NT2/D1 (cell line): ENCODE data around the gene NSD2.

ENCODE experiments used
- DNase-seq: peaks from one replicate; pipeline ENCODE4 v3.0.0-alpha.2; 2011; ENCODE audit warnings: low read depth, low spot score
- H3K27me3 ChIP-seq: 2 replicates; pipeline ENCODE4 v1.6.0; 2011; ENCODE audit warnings: mild to moderate bottlenecking; ENCODE audit not compliant: insufficient read length, insufficient read depth
- H3K36me3 ChIP-seq: 2 replicates; pipeline ENCODE4 v1.6.1; 2011; ENCODE audit warnings: mild to moderate bottlenecking, low read length, mixed read lengths; ENCODE audit not compliant: insufficient read depth, insufficient read length
- H3K4me1 ChIP-seq: 2 replicates; pipeline ENCODE4 v1.5.1; 2011; ENCODE audit not compliant: insufficient read depth, insufficient read length
- H3K4me3 ChIP-seq: 2 replicates; pipeline ENCODE4 v1.5.1; 2011; ENCODE audit warnings: low read depth; ENCODE audit not compliant: insufficient read length
- H3K9ac ChIP-seq: 2 replicates; pipeline ENCODE4 v1.6.0; 2011; ENCODE audit warnings: low read depth; ENCODE audit not compliant: insufficient read length
- H3K9me3 ChIP-seq: 2 replicates; pipeline ENCODE4 v1.5.1; 2011; ENCODE audit warnings: mild to moderate bottlenecking, low read length; ENCODE audit not compliant: insufficient read depth
- SUZ12 ChIP-seq: IDR thresholded peaks from 2 replicates; pipeline ENCODE4 v1.6.1; 2011; ENCODE audit not compliant: insufficient read length, insufficient read depth; ENCODE audit errors: extremely low read depth
- YY1 ChIP-seq: IDR thresholded peaks from 2 replicates; pipeline ENCODE4 v1.6.1; 2011; ENCODE audit not compliant: insufficient read length, insufficient read depth
- ZNF274 ChIP-seq: IDR thresholded peaks from 2 replicates; pipeline ENCODE4 v1.6.1; 2011; ENCODE audit warnings: mild to moderate bottlenecking, low read depth, low read length

The NSD2 gene

GRCh38 chr4:1862055-1862911, 8.9 kb upstream of the NSD2 start:
- H3K4me3 ChIP-seq, result no peak overlapping the region
- peaks cover 17% of the 10 kb centered on the region for H3K27me3 ChIP-seq
- H3K36me3 ChIP-seq, result peaks cover 9% of the 10 kb centered on the region
- TF ChIP-seq ZNF274 (no peak), YY1 (no peak), SUZ12 (no peak)
- no peak overlapping the region for H3K9ac ChIP-seq
- no peak for DNase-seq
- no peaks in the 10 kb centered on the region for H3K9me3 ChIP-seq
- H3K4me1 ChIP-seq, result peaks cover 25% of the 10 kb centered on the region

GRCh38 chr4:1862961-1863296, 8.3 kb upstream of the NSD2 start:
- peaks cover 5% of the 10 kb centered on the region for H3K36me3 ChIP-seq
- TF ChIP-seq YY1, result no peak
- no peak for TF ChIP-seq ZNF274
- TF ChIP-seq SUZ12, result no peak
- H3K27me3 ChIP-seq, result peaks cover 11% of the 10 kb centered on the region
- H3K9ac ChIP-seq, result no peak overlapping the region
- H3K4me3 ChIP-seq, result no peak overlapping the region
- H3K9me3 ChIP-seq, result no peaks in the 10 kb centered on the region
- no peak for DNase-seq
- peaks cover 18% of the 10 kb centered on the region for H3K4me1 ChIP-seq

GRCh38 chr4:1863297-1864033, 7.7 kb upstream of the NSD2 start:
- Histone ChIP-seq H3K9me3 (no peaks in the 10 kb centered on the region), H3K4me1 (peaks cover 16% of the 10 kb centered on the region), H3K9ac (no peak overlapping the region), H3K36me3 (no peaks in the 10 kb centered on the region), H3K4me3 (no peak overlapping the region), H3K27me3 (peaks cover 8% of the 10 kb centered on the region)
- DNase-seq, result no peak
- no peak for TF ChIP-seq SUZ12
- TF ChIP-seq ZNF274, result no peak
- no peak for TF ChIP-seq YY1

GRCh38 chr4:1864076-1865008, 6.9 kb upstream of the NSD2 start:
- no peaks in the 10 kb centered on the region for H3K9me3 ChIP-seq
- peaks cover 8% of the 10 kb centered on the region for H3K27me3 ChIP-seq
- H3K4me3 ChIP-seq, result no peak overlapping the region
- no peak for DNase-seq
- no peaks in the 10 kb centered on the region for H3K36me3 ChIP-seq
- H3K4me1 ChIP-seq, result peaks cover 16% of the 10 kb centered on the region
- H3K9ac ChIP-seq, result no peak overlapping the region
- TF ChIP-seq ZNF274 (no peak), SUZ12 (no peak), YY1 (no peak)

- H3K4me1 ChIP-seq, result peaks cover 16% of the 10 kb centered on the region
- H3K27me3 ChIP-seq, result peaks cover under 1% of the 10 kb centered on the region
- H3K9me3 ChIP-seq, result no peaks in the 10 kb centered on the region
- H3K4me3 ChIP-seq, result no peak overlapping the region
- no peaks in the 10 kb centered on the region for H3K36me3 ChIP-seq
- TF ChIP-seq YY1 (no peak), SUZ12 (no peak), ZNF274 (no peak)
- no peak for DNase-seq
- H3K9ac ChIP-seq, result no peak overlapping the region
Observed at GRCh38 chr4:1866189-1866661, 5.0 kb upstream of the NSD2 start.

GRCh38 chr4:1868293-1868692, 2.9 kb upstream of the NSD2 start:
- TF ChIP-seq YY1 (no peak), SUZ12 (no peak), ZNF274 (no peak)
- Histone ChIP-seq H3K27me3 (no peaks in the 10 kb centered on the region), H3K36me3 (no peaks in the 10 kb centered on the region), H3K9ac (no peak overlapping the region), H3K4me3 (no peak overlapping the region), H3K4me1 (peaks cover 16% of the 10 kb centered on the region), H3K9me3 (no peaks in the 10 kb centered on the region)
- no peak for DNase-seq
